ENCODE measurements around the gene KRTAP10-2.
A peak's percentile ranks its signal among the peaks of the same experiment; 100 is the strongest.
"Not testable (repeated sequence)": the region's sequence is repeated elsewhere in the genome, so short reads cannot be mapped to it uniquely, and the experiment has no call there.

The KRTAP10-2 gene

DNA sequence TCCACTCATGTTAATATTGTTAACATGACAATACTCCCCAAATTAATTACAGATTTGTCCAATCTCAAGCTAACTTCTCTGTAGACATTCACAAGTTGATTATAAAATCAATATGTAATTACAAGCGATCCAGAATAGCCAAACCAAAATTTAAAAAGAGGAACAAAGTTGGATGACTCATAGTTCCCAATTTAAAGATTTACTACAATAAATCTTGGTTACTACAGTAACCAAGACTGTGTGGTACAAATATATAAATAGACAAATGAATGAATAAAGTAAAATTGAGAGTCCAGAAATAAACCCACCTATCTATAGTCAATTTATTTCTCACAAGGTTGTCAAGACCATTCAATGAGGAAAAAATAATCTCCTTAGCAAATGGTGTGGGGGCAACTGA is 15.1 kb upstream of the KRTAP10-2 start:
- peak; percentile 35 to 45 for DNase-seq

DNA sequence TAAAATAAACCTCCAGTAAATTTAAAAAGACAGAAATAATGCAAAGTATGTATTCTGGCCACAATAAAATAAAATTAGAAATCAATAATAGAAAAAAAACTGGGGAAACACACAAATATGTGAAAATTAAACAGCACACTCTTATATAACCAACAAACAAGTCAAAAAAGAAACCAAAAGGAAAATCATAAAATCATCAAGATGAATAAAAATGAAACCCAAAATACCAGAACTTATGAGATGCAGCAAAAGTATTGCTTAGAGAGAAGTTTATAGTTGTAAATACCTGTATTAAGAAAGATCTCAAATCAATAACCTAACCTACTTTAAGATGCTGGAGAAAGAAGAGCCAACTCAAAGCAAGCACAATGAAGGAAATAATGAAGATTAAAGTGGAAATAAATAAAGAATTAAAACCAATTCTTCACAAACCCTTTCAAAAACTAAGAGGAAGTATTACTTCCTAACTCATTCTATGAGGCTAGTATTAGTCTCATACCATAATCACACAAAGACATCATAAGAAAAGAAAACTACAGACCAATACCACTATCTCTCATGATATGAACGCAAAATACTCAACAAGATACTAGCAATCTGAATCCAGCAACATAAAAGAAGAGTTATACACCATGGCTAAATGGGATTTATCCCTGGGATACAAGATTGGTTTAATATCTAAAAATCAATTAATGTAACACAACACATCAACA is 13.7 kb upstream of the KRTAP10-2 start:
- DNase-seq, result no peak

- no peak for DNase-seq
These were observed 12.8 kb upstream of the KRTAP10-2 start for GRCh38 chr21:44564099-44564498.

DNA sequence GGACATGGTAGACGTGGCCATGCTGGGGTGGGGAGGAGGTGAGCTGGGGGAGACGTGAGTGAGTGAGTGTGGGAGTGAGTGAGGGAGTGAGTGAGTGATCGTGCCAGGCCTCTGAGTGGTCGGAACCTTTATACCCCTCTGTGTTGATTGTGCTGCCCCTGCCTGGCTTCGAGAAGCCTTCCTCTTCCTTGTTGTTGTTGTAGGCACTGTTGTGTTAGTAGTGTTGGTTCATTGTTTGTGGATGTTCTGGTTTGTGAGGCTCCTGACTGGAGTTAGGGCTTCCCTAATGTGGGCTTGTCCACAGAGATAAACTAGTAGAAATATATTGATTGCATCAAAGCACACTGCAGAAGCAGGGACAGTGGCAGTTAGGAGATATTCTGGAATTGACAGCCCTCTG is 7.4 kb upstream of the KRTAP10-2 start, which contains the start of gene KRTAP10-3:
KRTAP10-3 (minus strand) TSS at position 101 of the 400 bp plus-strand sequence; CDS start at position 21, 80 bp downstream.
- no peak for DNase-seq

DNA sequence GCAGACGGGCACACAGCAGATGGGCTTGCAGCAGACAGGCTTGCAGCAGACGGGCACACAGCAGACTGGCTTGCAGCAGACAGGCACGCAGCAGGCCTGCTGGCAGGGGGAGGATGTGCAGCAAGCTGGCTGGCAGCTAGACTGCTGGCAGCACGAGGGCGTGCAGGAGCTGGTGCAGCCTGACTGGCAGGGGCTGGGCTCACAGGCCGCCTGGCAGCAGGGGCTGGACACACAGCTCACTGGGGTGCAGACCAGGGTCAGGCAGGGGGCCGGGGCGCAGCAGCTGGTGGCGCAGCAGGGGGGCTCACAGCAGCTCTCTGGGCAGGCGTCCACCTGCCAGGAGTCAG is 7.0 kb upstream of the KRTAP10-2 start:
- not testable (repeated sequence) for DNase-seq

DNA sequence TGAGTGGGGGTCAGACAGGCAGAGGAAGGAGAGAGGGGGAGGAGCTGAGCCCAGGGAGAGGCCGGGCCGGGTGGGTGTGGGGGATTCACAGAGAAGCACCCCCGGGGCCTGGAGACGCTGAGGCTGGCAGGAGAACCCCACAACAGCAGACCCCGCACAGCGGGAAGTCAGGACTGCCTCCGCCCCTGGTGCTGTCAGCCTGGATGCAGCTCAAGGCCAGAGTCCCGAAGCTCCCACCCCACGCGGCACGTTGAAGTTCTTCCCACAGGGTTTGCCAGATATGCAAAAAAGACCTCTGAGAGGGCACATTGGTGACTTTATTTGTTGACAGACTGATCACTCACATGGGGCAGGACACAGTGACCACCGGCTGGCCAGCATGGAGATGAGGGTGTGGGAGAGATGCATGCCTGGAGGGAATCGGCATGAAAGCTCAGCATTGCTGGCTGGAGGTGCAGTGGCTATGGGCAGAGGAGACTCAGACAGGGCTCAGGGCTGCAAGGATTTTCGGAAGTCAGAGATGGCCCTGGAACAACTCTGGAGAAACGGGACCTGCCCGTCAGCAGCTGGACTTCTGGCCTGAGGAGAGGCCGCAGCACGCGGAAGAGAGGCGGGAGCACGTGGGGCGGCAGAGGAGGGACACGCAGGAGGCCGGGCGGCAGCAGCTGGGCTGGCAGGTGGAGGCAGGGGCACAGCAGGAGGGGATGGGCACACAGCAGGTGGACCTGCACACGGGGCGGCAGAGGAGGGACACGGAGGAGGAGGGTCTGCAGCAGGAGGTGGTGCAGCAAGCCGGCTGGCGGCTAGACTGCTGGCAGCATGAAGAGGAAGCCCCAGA is 6.4 kb upstream of the KRTAP10-2 start:
- DNase-seq, result no peak

- DNase-seq, result no peak
These were observed 5.6 kb upstream of the KRTAP10-2 start for GRCh38 chr21:44556879-44557278.

- DNase-seq, result no peak
These were observed 4.0 kb upstream of the KRTAP10-2 start for GRCh38 chr21:44555200-44555875.

DNA sequence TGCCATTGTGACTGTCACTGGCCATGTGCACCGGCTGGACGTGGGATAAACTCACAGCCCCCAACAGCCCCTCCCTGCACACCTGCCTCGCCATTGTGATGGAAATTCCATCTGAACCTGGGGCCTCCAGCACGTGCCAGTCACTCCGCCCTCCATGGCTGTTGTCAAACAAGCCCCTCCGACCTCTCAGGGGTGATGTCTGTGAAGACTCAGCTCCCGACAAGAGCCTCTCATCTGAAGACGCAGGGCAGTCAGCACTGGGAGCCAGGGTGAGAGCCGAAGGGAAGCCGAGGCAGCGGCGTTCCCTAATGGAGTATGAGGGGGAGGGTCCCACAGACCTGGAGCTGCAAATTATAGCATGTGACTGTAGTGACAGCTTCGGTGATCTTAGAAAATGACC is 1.4 kb upstream of the KRTAP10-2 start:
- DNase-seq, result no peak

GRCh38 chr21:44552136-44552535 is 831 bp upstream of the KRTAP10-2 start:
- DNase-seq, result no peak

- no peak for DNase-seq
These were observed 498 bp downstream of the KRTAP10-2 start for GRCh38 chr21:44550807-44551206.

GRCh38 chr21:44550285-44550684 is 1.0 kb downstream of the KRTAP10-2 start:
- DNase-seq, result not testable (repeated sequence)

DNA sequence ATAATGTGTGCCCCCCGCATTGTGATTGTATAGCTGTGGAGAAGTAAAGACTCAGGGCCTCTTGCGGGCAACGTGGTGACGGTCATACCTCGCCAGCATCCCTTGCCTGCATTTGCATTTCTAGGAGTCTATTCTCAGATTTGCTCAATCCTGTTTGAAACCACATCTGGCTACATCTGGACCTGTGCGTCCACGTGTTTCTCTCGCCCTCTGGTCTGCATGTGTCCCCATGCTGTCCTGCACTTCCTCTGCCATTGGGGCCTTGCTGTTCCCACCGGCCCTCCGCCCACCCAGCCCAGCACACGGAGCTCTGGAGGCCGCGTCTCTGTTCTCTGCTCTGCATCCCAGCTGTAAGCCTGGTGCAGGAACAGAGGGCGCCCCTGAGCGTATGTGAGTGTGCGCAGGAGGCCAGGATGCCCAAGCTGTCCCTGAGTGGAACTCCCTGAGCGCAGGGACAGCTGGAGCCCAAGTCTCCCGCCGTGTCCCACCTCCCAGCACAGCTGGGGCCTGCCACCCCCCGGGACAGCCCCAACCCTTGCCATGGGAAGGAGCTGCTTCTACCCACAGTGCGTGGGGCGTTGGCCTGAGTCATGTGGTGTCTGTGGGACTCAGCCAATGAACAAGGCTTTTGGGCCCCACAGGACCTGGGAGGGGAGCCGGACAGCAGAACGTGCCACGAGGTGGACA is 1.6 kb downstream of the KRTAP10-2 start:
- no peak for DNase-seq

GRCh38 chr21:44548922-44549321 is 2.4 kb downstream of the KRTAP10-2 start:
- DNase-seq, result no peak

GRCh38 chr21:44548381-44548780 is 2.9 kb downstream of the KRTAP10-2 start:
- DNase-seq, result no peak

- no peak for DNase-seq
These were observed 3.5 kb downstream of the KRTAP10-2 start for GRCh38 chr21:44547656-44548331.

GRCh38 chr21:44544566-44544965 is 6.7 kb downstream of the KRTAP10-2 start:
- DNase-seq, result no peak

DNA sequence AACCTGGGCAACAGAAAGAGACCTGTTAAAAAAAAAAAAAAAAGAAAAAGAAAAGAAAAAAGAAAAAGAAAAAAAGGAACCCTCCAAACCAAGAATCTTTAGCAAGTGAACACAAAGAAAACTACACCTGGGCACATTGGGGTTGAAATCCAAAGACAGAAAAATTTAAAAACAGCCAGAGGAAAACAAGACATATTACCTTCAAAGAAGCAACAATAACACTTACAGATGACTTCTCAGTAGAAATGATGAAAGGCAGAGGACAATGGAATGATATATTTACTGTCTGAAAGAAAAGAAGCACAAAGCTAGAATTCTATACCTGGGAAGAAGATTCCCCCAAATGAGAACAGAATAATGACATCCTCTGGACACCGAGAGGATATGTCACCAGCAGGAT is 8.6 kb downstream of the KRTAP10-2 start:
- no peak for DNase-seq

GRCh38 chr21:44540741-44541288 is 10.5 kb downstream of the KRTAP10-2 start:
- no peak for DNase-seq

DNA sequence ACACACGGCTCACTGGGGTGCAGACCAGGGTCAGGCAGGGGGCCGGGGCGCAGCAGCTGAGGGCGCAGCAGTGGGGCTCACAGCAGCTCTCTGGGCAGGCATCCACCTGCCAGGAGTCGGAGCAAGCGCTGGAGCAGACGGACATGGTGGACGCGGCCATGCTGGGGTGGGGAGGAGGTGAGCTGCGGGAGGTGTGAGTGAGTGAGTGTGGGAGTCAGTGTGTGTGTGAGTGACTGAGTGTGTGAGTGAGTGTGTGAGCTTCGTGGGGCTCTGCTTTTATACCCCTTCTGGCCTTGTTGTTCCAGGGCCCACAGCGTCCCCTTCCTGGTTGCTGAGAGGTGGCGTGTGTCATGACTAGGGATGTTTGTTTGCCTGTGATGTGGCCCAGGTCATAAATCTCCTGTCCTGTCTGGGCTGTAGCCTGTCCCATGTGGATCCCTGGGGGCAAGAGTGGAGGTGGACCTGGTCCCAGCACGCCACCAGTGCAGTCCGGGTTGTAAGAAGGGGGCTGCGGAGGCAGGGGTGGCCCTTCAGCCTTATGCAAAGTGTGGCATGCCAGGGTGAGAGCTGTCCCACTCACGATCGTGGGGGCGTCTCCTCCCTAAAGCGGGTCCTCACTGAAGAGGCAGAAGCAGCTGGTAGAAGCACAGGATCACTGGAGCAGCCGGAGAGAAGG is 11.2 kb downstream of the KRTAP10-2 start, which contains the start of gene KRTAP10-1:
KRTAP10-1 (minus strand) TSS at position 205 of the 676 bp plus-strand sequence; CDS start at position 160, 45 bp downstream.
- DNase-seq, result no peak

DNA sequence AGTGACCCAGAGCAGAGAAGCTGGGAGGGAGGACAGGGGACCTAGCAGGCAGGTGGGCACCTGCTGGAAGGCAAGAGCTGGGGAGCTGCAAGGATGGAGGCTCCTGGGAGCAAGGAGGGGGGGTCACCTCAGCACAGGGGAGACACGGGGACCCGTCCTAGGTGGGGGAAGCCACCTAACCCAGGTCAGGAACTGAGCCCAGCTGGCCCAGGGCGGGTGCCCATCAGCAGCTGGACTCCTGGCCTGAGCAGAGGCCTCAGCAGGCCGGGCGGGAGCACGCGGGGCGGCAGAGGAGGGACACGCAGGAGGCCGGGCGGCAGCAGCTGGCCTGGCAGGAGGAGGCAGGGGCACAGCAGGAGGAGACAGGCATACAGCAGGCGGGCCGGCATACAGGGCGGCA is 12.3 kb downstream of the KRTAP10-2 start:
- no peak for DNase-seq
